ENCODE data around the gene KCND3. TPM values are rescaled to one million over a fixed set of nuclear protein-coding genes. Genes with fewer than 3 reads are reported as not detected.

KCND3 gene
- total and polyA plus RNA-seq, 2 of the 4 experiments (the other 2 are of a cell fraction), result under 0.01 to 0.03 TPM

DNA sequence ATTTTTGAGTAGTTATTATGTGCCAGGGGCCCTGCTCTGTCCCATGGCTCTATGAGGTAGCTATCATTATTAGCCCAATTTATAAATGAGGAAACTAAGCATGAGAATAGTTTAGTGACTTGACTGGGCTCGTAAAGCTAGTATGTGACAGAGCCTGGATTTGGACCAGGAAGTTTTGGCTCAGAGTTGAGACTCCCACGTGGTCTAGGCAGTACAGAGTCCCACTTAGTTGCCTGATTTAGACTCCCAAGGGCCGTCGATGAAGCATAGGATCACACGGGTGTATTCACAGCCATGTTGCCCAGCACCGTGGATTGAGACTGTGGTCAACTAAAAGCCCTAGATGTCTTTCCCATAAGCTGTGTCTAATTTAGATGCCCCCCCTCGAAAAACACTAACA, 152.1 kb downstream of the KCND3 start:
- Histone ChIP-seq H3K14ac (replicated peaks; ENCODE audit: low read depth, low read length) (no peak overlapping the region), H3K9me1 (ENCODE audit: insufficient read depth, low read length) (no peaks in the 10 kb centered on the region), H3K79me1 (ENCODE audit: low read depth in 1 of 2, low read length in 2 of 2) (no peaks in the 10 kb centered on the region), H2AK5ac (ENCODE audit: low read depth, low read length) (no peak overlapping the region), H3K4me3 (ENCODE audit: insufficient read depth, low read depth, low read length) (no peak overlapping the region), H3K18ac (ENCODE audit: low read depth, low read length) (no peak overlapping the region), H3K4me1 (ENCODE audit: control insufficient read depth, insufficient read depth, low read length) (no peaks in the 10 kb centered on the region), H3K9ac (ENCODE audit: low read depth, low read length) (no peak overlapping the region), H4K8ac (ENCODE audit: low read depth in 2 of 2, low read length in 2 of 2) (no peak overlapping the region), H3K56ac (ENCODE audit: extremely low read depth, insufficient read depth, low read length) (no peak overlapping the region), H3K27ac (ENCODE audit: insufficient read depth, low read length) (no peak overlapping the region), H4K5ac (ENCODE audit: low read depth, low read length) (no peak overlapping the region), H3K36me3 (ENCODE audit: control insufficient read depth, insufficient read depth, low read length) (no peaks in the 10 kb centered on the region), H3K27me3 (ENCODE audit: control insufficient read depth, insufficient read depth, low read length) (no peaks in the 10 kb centered on the region; the same call in 1 of the 2 replicates), H2AK9ac (replicated peaks; ENCODE audit: low read depth, low read length, poor library complexity) (no peak overlapping the region), H4K91ac (ENCODE audit: insufficient read depth, low read depth, low read length) (no peak overlapping the region), H3K23ac (ENCODE audit: low read depth, low read length) (no peak overlapping the region), H3K4ac (ENCODE audit: low read depth, low read length) (no peak overlapping the region), H3K9me3 (ENCODE audit: control insufficient read depth, insufficient read depth, low read length) (no peaks in the 10 kb centered on the region), H2AFZ (replicated peaks; ENCODE audit: low read length, poor library complexity) (no peak overlapping the region), H2BK20ac (ENCODE audit: low read depth, low read length) (no peak overlapping the region), H2BK120ac (ENCODE audit: low read depth, low read length) (no peak overlapping the region), H2BK15ac (ENCODE audit: low read depth, low read length) (no peak overlapping the region), H3K4me2 (ENCODE audit: low read depth, low read length) (no peak overlapping the region), H2BK5ac (ENCODE audit: low read depth, low read length, poor library complexity, severe bottlenecking) (no peak overlapping the region), H4K20me1 (ENCODE audit: insufficient read depth, low read length) (no peaks in the 10 kb centered on the region)
- no TSS peak for BruUV-seq (replicated peaks)
- ChIA-PET CTCF (no interaction called here), POLR2A (ENCODE audit: unreplicated experiment) (no interaction called here)
- dilution Hi-C loops (cut with HindIII; ENCODE audit: low sequenced_read_pairs, unreplicated experiment) (no loop called here), intact Hi-C loops (cut with micrococcal nuclease) (no loop called here), in situ Hi-C loops (cut with MboI; ENCODE audit: low sequenced_read_pairs) (no loop called here)
- 93% methylated on average over 3 of the region's 7 CpGs; no CpG with 5 or more reads in 1 of the 2 experiments for WGBS, 2 experiments (ENCODE audit: extremely low coverage in 2 of 2, insufficient read length in 1 of 2)
- ATAC-seq (ENCODE audit: low read depth) (no peak), DNase-seq (no peak)
- TF ChIP-seq RFX5 (IDR thresholded peaks at IDR 0.05; ENCODE audit: low read depth, low read length) (no peak), BHLHE40 (IDR thresholded peaks at IDR 0.05; ENCODE audit: low read depth, low read length) (no peak), RAD21 (IDR thresholded peaks at IDR 0.05; ENCODE audit: low read length) (no peak), MXI1 (IDR thresholded peaks at IDR 0.05; ENCODE audit: borderline replicate concordance, low read depth, low read length) (no peak), CEBPB (IDR thresholded peaks at IDR 0.05; ENCODE audit: low read depth, low read length) (no peak), POLR2A (IDR thresholded peaks at IDR 0.05; ENCODE audit: low read depth, low read length) (no peak), MAFK (IDR thresholded peaks at IDR 0.05; ENCODE audit: low read depth, low read length) (no peak), RCOR1 (IDR thresholded peaks at IDR 0.05; ENCODE audit: insufficient replicate concordance, low read length) (no peak), FOS (IDR thresholded peaks at IDR 0.05; ENCODE audit: low read depth, low read length) (no peak), MAZ (IDR thresholded peaks at IDR 0.05; ENCODE audit: borderline replicate concordance, low read depth, low read length) (no peak), CHD1 (IDR thresholded peaks at IDR 0.05; ENCODE audit: low read depth, low read length) (no peak), NFE2L2 (IDR thresholded peaks at IDR 0.05; ENCODE audit: low read depth, low read length) (no peak), SMC3 (IDR thresholded peaks at IDR 0.05; ENCODE audit: low read depth, low read length) (no peak)
- TF ChIP-seq, protein P1, sequence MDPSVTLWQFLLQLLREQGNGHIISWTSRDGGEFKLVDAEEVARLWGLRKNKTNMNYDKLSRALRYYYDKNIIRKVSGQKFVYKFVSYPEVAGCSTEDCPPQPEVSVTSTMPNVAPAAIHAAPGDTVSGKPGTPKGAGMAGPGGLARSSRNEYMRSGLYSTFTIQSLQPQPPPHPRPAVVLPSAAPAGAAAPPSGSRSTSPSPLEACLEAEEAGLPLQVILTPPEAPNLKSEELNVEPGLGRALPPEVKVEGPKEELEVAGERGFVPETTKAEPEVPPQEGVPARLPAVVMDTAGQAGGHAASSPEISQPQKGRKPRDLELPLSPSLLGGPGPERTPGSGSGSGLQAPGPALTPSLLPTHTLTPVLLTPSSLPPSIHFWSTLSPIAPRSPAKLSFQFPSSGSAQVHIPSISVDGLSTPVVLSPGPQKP (IDR thresholded peaks at IDR 0.05; ENCODE audit: borderline replicate concordance, low read depth, low read length), result no peak
- TF ChIP-seq, protein P2, sequence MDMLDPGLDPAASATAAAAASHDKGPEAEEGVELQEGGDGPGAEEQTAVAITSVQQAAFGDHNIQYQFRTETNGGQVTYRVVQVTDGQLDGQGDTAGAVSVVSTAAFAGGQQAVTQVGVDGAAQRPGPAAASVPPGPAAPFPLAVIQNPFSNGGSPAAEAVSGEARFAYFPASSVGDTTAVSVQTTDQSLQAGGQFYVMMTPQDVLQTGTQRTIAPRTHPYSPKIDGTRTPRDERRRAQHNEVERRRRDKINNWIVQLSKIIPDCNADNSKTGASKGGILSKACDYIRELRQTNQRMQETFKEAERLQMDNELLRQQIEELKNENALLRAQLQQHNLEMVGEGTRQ (IDR thresholded peaks at IDR 0.05; ENCODE audit: low read depth, low read length), result no peak
- TF ChIP-seq, protein P3, sequence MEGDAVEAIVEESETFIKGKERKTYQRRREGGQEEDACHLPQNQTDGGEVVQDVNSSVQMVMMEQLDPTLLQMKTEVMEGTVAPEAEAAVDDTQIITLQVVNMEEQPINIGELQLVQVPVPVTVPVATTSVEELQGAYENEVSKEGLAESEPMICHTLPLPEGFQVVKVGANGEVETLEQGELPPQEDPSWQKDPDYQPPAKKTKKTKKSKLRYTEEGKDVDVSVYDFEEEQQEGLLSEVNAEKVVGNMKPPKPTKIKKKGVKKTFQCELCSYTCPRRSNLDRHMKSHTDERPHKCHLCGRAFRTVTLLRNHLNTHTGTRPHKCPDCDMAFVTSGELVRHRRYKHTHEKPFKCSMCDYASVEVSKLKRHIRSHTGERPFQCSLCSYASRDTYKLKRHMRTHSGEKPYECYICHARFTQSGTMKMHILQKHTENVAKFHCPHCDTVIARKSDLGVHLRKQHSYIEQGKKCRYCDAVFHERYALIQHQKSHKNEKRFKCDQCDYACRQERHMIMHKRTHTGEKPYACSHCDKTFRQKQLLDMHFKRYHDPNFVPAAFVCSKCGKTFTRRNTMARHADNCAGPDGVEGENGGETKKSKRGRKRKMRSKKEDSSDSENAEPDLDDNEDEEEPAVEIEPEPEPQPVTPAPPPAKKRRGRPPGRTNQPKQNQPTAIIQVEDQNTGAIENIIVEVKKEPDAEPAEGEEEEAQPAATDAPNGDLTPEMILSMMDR (conservative IDR thresholded peaks at IDR 0.05; ENCODE audit: low read depth, low read length), result no peak

Data from IMR-90 (cell line).